DMS53 treated with DMSO at 0.1 percent for 48 hours (cell line): ENCODE data around the gene KRTAP5-5.
"Not testable (repeated sequence)": the region's sequence is repeated elsewhere in the genome, so short reads cannot be mapped to it uniquely, and the experiment has no call there.

Experiments
- DNase-seq: peaks from one replicate; lab custom pipeline; 2025; ENCODE audit not compliant: unreplicated experiment; lab: John Stamatoyannopoulos, UW

Gene KRTAP5-5

DNA sequence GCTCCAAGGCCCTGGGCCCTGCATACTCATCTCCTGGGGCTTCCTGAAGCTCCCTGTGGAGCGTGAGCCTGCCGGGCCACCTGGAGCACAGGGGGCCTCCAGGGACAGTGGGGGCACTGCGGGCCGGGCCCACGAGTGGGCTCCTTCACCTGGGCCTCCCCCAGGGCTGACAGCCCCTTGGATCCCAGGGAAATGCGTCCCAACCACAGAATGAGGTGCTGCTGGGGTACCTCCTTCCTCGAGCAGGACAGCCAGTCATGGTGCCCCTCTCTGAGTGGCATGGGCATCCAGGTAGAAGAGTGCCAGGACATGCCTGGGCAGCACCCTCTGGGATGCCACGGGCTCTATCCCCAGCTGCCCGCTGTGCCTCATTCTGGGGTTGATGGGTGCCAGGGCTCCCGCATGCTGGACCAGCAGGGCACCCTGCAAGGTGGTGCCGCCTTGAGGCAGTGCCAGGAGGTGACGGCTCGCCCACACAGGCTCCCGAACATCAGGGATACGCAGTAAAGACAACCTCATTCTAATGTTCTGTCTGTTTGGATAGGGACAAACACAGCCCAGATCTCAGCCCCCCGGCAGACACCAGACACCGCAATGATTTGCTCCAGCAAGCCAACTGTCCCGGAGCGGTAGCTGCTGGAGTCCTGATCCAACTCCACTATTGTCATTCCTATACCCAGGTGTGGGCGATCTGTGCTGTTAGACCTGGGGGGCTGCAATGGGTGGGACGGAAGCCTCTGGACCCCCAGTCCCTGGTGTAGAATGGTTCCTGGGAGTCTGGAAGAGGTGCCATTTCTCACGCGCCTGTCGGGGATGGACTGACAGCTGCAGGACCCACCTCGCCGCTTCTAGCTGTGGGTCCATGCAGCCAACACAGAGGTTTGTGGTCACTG, 25.8 kb downstream of the KRTAP5-5 start:
- no peak for DNase-seq

DNA sequence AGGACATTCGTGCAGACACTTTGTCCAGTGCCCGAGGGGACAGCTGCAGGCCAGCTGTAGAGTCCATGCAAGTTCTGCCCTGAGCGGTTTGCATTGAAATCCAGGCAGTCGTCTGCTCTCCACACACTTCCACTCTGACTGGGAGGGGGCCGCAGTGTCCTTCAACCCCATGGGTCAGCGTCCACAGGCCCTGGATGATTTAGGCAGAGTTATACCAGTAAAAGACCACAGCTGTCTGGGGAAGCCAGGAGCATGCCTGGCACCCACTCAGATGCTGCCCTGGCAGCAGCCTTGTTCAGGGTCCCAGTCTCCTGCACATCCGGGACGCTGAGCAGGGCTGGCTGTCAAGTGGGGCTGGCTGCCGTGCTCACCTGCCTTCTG, 26.5 kb downstream of the KRTAP5-5 start:
- no peak for DNase-seq

DNA sequence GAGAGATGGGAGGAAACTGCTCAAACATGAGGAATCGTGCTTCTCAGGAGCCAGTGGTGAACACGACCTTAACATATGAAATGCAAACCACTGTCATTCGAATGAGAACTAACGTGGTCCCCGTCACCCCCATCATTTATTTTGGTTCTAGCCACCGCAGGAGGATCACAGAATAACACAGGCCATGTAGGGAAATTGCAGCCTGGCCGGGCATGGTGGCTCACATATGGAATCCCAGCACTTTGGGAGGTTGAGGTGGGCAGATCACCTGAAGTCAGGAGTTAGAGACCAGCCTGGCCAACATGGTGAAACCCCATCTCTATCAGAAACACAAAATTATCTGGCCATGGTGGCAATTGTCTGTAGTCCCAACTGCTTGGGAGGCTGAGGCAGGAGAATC, 27.1 kb downstream of the KRTAP5-5 start:
- no peak for DNase-seq

DNA sequence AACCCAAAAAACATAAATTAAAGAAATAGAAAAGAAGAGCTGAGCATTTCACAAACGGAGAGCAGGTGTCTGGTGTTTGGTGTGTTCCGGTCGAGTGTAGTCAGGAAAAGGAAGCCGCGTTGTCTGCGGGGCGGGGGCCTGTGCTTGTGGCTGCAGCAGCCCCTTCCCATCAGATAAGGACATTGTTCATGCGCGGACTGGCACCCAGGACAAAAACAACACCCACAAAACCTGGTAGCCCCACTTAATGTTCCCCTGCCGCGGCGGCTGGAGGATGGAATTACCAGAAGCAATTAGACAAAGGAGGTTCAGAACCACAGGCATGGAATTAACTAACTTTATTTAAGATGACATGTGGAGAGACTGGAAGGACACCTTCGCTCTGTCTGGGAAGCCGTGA, 29.9 kb downstream of the KRTAP5-5 start:
- no peak for DNase-seq

DNA sequence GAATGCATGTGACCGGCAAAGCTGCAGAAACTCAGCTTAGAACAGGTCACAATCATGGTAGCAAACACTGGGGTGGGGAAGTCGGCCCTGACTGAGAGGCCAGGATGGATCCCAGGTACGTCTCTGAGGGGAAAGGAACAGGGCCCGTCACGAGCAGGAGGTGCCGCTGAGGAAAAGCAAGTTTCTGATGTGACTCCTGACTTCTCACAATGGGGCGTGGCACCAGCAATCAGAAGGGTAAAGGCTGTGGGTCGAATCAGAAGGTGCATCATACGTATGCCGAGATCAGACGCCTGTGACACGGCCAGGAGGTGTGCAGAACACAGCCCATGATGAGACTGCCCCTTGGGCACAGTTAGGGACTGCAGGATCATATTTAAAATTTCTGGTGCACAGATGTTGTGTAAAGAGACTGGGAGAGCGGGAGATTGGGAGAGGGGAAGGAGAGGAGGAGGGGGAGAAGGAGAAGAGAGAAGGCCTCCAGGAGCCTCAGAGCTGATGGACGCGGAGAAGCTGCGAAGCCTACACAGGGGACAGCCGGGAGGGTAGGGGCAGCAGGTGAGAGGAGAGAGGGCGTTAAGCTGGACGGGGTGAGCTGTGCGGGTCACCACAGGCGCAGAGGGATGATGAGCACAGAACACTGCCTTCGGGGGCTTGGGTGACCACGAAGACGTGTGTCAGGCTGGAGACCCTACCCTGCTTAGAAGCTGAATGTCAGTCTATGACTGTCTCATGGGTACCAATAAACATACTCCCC, 30.7 kb downstream of the KRTAP5-5 start:
- DNase-seq: no peak

DNA sequence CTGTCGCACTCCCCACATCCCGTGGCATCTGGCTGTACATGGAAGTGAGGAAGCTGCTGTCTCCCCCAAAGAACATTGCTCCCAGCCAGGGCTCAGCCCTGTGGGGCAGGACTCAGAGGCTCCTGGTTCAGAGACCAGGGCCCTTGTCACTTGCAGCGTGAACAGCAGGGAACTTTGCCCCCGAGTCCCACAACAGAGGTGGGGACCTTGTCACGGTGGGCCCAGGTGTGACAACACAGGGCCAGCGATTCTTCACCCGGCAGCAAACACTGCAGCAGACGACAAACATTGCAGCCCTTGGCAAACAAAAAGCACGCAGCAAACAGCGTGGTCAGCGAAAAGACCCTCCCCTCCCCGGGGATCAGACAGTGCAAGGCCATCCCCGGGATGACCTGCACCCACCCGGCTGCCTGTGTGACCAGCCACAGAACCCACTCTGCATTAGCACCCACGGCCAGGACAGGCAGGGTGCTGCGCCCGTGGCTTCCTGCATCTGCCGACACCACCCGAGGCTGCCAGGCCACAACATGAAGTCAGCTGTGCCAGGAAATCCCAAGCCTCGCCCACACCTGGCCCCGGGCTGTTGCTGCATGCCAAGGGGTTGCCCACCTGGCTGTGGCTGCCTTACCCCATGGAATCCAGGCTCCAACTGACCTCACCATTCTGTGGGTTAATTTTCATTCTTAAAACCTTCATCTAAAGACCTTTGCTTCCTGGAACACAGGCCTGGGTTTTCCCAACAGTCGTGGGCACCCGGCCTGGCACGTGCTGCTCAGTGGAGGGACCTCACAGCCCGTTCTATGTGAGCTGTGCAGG, 32.1 kb downstream of the KRTAP5-5 start:
- not testable (repeated sequence) for DNase-seq

DNA sequence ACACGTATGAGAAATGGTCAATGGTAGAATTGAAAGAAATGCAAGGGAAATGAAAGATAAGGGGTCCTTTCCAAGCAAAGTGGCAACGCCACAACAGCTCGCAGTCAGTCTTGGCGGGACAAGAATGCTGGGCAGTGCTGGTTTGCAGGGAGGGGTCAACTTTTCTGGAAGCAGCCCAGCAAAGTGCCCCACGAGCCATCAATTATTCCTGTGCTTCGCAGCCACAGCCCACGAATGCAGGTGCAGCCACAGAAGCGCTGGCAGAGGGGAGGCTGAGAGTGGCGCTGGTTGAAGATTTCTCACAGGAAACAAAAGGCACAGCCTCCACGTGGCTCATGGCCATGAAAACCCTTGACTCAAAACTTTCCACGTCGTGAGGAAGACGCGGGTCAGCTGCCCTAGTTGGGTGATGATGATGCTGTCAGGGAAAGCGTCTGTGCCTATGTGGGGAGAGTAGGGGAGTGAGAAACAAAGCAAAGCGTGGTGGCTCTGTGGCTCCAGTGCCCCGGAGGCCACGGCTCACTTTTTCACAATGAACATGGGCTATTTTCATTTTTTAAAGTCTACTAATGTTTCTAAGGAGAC, 33.2 kb downstream of the KRTAP5-5 start:
- DNase-seq: not testable (repeated sequence)

DNA sequence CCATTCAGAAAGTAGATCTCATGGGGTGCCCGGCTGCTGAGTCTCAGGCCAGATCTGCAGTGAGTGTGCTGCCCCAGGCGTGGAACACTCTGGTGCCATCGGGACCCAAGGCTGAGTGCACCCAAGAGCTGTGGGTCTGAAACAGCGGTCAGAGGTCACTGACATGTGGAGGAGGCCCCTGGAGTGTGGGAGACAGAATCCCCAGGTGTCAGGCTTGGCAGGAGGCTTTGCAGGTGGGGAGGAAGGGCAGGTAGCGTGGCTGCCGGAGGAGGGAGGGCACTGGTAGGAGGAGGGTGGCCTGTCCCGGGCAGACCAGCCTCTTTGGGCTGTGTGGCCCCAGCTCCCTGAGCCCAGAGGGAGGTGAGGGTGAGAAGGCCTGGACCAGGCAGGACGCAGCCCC, 35.7 kb downstream of the KRTAP5-5 start:
- no peak for DNase-seq

DNA sequence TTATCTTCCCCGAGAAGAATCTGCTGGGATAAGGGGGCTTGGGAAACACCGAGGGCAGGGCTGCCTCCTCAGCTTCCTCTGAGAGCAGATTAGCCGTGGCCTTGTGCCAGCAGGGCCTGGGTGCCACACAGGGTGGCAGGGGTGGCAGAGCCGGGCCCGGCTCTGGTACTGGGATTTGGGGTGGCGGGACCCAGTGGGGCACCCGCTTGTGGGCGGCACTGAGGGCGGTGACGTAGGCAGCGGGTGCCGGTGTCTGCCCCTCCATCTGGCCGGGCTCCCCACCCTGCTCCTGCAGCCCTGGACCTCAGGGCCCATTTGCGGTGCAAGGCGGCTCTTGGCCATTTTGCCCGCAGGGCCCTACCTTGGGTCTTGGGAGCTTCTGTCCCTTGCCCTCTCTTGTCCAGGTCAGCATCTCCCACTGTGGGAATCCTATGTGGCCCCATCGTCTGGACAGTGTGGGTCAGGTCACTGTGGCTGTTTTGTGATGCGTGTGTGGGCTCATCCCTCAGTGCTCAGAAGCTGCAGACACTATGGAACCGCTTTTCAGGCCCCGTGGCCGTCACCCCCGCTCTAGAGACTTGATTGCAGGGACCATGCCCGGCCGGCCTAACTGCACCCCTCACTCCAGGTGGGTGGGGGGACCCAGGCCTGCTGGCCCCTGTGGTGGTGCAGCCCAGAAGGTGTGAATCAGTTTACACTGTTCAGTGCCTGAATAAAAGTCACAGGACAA, 37.7 kb downstream of the KRTAP5-5 start:
- no peak for DNase-seq

DNA sequence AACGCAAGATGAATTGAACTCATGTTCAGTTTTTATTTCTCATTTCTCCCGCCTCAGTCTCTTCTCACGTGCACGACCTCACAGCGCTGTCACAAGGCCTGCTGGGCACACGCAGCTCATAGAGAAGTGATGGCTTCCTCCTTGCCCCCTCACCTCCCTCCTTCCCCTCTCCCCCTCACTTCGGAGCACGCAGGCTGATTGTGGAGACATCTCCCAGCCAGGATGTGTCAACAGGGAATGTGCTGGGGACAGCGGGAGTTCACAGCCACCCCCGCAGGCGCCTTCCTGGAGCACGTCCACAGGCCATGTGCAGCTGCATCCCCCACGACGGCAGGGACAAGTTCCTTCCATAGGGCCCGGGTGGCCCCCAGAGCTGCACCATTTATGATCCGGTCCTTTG, 38.3 kb downstream of the KRTAP5-5 start:
- DNase-seq: no peak

DNA sequence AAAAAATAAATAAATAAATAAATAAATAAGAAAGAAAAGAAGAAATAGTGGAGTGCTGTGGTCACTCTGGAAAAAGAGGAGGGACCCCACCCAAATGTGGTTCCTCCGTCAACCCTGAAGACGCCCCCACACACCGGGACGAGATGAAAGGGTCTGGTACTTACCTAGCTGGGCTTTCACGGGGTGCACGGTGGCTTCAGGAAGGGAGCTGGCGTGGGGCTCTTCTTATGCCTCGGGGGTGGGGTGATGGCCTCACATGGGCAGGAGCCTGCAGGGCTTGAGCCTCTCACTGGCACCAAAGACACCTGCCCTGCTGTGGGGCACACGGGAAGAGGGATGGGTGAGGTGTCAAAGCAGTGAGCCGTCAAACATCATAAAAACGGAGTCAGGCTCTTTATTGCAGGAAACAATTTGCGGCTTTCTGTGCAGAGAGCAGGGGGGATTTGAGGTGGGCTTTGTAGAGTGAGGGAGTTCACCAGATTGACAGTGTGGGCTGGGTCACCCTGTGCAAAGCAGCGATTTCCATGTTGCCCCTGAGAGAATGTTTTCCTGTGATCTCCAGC, 39.4 kb downstream of the KRTAP5-5 start:
- no peak for DNase-seq

DNA sequence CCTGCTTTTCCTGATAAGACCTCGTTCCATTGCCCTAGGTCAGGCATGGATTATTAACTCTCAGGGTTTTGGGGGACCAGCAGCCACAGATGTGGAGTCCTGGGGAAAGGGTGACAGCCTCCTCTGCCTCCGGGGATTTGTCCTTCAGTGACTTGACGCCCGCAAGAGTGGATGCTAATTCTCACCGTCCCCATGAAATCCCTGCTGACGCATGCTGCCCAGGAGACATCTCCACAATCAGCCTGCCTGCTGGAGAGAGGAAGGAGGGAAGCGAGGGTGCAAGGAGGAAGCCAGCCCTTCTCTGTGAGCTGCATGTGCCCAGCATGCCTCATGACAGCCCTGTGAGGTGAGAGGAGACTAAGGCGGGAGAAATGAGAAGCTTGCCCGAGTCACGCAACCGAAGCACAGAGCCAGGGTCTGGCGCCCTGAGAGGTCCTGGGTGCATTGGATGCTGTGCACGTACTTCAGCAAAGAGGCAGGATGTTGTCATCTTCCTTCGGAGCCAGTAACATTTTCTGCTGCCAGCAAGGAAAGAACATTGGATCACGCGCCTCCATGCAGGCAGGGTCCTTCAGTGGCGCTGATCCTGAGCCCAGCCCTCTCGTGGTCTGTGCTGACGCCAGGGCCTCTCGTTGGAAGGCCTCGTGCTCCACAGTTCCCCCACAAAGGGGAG, 40.1 kb downstream of the KRTAP5-5 start:
- DNase-seq: no peak

DNA sequence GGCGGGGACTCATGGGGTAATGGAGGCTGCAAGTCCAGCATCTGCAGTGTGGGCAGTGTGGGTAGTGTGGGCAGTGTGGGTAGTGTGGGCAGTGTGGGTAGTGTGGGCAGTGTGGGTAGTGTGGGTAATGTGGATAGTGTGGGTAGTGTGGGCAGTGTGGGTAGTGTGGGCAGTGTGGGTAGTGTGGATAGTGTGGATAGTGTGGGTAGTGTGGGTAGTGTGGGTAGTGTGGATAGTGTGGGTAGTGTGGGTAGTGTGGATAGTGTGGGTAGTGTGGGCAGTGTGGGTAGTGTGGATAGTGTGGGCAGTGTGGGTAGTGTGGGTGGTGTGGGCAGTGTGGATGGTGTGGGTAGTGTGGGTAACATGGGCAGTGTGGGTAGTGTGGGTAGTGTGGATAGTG, 40.9 kb downstream of the KRTAP5-5 start:
- DNase-seq: not testable (repeated sequence)

DNA sequence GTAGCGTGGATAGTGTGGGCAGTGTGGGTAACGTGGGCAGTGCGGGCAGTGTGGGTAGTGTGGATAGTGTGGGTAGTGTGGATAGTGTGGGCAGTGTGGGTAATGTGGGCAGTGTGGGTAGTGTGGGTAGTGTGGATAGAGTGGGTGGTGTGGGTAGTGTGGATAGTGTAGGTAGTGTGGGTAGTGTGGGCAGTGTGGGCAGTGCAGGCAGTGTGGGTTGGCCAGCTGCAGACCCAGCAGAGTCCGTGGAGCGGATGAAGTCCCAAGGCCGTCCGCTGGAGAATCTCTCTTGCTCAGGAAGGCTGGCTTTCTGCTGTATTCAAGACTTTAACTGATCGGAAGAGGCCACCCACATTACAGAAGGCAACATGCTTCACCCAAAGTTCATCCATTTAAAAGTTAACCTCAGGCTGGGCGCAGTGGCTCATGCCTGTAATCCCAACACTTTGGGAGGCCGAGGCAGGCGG, 41.4 kb downstream of the KRTAP5-5 start:
- no peak for DNase-seq

DNA sequence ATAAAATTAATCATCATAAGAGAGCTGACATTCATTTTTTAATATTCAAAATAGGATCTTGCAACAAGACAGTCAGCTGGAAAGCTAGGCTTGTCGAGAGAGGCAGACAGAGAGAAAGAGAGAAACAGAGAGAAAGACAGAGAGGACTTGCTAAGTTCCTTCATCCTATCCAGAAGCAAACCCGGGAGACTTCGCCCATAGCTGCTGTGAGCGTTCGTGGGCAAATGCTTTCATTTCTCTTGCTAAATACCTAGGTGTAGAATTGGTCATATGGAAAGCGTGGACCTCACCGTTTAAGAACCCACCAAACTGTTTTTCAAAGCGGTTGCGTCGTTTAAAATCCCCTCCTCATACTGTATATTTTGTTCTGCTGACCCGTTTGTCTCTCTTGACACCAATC, 42.1 kb downstream of the KRTAP5-5 start:
- DNase-seq: no peak

DNA sequence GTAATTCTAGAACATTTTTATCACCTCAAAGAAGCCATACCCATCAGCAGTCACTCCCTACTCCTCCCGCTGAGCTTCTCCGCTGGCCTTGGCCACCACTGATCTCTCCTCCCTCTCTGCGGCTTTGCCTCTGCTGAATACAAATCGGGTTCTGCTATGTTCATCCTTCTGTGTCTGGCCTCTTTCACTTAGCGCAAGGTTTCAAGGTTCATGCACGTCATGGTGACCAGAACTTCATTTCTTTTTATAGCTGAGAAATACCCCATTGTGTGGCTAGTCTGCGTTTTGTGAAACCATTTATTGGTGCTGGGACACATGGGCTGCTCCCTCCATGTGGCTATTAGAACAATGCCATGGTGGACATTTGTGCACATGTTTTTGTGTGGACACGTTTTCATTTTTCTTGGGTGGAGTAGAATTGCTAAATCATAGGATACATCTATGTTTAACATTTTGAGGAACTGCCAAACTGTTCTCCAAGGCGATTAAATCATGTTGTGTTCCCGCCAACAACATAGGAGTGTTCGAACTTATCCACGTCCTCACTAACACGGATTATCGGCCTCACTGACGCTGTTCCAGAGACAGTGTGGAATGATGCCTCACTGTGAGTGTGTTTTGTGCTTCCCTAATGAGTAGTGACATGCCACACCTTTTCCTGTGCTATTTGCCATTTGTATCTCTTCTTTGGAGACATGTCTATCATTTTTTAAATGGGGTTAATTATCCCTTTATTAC, 43.2 kb downstream of the KRTAP5-5 start:
- DNase-seq: no peak

DNA sequence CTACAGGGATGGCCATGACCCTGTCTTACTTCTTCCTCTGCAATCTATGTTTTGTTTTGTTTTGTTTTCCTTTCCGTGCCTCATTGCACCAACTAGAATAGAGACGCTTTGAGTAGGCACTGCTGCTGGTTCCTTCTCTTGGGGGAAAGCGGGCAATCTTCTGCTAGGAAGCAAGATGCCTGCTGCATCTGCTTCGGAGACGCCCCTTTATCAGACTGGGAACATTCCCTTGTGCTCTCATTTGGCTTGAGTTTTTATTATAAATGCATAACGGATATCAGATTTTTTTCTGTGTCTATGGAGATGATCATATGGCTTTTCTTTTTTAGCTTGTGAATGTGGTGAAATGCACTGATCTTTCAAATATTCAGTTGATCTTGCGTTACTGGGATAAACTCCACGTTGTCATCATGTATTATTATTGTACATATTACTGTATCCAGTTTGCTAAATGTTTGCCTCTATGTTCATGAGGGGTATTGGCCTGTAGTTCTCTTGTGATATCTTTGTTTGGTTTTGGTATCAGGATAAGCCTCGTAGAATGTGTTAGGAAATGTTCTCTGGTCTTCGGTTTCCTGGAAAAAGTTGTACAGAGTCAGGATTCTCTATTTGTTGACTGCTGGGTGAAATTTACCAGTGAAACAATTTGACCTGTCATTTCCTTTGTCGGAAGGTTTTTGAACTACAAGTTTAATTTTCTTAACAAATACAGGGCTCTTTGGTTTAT, 44.0 kb downstream of the KRTAP5-5 start:
- DNase-seq: no peak
